Measurements from ENCODE around the gene TWF2. TPM values are rescaled to one million over a fixed set of nuclear protein-coding genes. Genes with fewer than 3 reads are reported as not detected.

The TWF2 gene
- total and polyA plus RNA-seq, 9 of the 15 experiments (the other 6 are each of a cell fraction or from before 2014, with no cell fraction given): 0.11 to 61.9 (median 29.7) TPM

GRCh38 chr3:52210550-52211046 is 28.4 kb downstream of the TWF2 start (continued):
- TF ChIP-seq, protein P1, sequence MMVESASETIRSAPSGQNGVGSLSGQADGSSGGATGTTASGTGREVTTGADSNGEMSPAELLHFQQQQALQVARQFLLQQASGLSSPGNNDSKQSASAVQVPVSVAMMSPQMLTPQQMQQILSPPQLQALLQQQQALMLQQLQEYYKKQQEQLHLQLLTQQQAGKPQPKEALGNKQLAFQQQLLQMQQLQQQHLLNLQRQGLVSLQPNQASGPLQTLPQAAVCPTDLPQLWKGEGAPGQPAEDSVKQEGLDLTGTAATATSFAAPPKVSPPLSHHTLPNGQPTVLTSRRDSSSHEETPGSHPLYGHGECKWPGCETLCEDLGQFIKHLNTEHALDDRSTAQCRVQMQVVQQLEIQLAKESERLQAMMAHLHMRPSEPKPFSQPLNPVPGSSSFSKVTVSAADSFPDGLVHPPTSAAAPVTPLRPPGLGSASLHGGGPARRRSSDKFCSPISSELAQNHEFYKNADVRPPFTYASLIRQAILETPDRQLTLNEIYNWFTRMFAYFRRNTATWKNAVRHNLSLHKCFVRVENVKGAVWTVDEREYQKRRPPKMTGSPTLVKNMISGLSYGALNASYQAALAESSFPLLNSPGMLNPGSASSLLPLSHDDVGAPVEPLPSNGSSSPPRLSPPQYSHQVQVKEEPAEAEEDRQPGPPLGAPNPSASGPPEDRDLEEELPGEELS (CRISPR knock-in tag; IDR thresholded peaks at IDR 0.05; ENCODE audit: borderline replicate concordance): no peak
- no peak for TF ChIP-seq CHD2 (IDR thresholded peaks at IDR 0.05; ENCODE audit: low read depth, low read length)
- TF ChIP-seq ZFP1 (CRISPR knock-in tag; IDR thresholded peaks at IDR 0.05): no peak
- TF ChIP-seq, protein P2, sequence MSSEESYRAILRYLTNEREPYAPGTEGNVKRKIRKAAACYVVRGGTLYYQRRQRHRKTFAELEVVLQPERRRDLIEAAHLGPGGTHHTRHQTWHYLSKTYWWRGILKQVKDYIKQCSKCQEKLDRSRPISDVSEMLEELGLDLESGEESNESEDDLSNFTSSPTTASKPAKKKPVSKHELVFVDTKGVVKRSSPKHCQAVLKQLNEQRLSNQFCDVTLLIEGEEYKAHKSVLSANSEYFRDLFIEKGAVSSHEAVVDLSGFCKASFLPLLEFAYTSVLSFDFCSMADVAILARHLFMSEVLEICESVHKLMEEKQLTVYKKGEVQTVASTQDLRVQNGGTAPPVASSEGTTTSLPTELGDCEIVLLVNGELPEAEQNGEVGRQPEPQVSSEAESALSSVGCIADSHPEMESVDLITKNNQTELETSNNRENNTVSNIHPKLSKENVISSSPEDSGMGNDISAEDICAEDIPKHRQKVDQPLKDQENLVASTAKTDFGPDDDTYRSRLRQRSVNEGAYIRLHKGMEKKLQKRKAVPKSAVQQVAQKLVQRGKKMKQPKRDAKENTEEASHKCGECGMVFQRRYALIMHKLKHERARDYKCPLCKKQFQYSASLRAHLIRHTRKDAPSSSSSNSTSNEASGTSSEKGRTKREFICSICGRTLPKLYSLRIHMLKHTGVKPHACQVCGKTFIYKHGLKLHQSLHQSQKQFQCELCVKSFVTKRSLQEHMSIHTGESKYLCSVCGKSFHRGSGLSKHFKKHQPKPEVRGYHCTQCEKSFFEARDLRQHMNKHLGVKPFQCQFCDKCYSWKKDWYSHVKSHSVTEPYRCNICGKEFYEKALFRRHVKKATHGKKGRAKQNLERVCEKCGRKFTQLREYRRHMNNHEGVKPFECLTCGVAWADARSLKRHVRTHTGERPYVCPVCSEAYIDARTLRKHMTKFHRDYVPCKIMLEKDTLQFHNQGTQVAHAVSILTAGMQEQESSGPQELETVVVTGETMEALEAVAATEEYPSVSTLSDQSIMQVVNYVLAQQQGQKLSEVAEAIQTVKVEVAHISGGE (CRISPR knock-in tag; IDR thresholded peaks at IDR 0.05): no peak
- TF ChIP-seq, protein P3, sequence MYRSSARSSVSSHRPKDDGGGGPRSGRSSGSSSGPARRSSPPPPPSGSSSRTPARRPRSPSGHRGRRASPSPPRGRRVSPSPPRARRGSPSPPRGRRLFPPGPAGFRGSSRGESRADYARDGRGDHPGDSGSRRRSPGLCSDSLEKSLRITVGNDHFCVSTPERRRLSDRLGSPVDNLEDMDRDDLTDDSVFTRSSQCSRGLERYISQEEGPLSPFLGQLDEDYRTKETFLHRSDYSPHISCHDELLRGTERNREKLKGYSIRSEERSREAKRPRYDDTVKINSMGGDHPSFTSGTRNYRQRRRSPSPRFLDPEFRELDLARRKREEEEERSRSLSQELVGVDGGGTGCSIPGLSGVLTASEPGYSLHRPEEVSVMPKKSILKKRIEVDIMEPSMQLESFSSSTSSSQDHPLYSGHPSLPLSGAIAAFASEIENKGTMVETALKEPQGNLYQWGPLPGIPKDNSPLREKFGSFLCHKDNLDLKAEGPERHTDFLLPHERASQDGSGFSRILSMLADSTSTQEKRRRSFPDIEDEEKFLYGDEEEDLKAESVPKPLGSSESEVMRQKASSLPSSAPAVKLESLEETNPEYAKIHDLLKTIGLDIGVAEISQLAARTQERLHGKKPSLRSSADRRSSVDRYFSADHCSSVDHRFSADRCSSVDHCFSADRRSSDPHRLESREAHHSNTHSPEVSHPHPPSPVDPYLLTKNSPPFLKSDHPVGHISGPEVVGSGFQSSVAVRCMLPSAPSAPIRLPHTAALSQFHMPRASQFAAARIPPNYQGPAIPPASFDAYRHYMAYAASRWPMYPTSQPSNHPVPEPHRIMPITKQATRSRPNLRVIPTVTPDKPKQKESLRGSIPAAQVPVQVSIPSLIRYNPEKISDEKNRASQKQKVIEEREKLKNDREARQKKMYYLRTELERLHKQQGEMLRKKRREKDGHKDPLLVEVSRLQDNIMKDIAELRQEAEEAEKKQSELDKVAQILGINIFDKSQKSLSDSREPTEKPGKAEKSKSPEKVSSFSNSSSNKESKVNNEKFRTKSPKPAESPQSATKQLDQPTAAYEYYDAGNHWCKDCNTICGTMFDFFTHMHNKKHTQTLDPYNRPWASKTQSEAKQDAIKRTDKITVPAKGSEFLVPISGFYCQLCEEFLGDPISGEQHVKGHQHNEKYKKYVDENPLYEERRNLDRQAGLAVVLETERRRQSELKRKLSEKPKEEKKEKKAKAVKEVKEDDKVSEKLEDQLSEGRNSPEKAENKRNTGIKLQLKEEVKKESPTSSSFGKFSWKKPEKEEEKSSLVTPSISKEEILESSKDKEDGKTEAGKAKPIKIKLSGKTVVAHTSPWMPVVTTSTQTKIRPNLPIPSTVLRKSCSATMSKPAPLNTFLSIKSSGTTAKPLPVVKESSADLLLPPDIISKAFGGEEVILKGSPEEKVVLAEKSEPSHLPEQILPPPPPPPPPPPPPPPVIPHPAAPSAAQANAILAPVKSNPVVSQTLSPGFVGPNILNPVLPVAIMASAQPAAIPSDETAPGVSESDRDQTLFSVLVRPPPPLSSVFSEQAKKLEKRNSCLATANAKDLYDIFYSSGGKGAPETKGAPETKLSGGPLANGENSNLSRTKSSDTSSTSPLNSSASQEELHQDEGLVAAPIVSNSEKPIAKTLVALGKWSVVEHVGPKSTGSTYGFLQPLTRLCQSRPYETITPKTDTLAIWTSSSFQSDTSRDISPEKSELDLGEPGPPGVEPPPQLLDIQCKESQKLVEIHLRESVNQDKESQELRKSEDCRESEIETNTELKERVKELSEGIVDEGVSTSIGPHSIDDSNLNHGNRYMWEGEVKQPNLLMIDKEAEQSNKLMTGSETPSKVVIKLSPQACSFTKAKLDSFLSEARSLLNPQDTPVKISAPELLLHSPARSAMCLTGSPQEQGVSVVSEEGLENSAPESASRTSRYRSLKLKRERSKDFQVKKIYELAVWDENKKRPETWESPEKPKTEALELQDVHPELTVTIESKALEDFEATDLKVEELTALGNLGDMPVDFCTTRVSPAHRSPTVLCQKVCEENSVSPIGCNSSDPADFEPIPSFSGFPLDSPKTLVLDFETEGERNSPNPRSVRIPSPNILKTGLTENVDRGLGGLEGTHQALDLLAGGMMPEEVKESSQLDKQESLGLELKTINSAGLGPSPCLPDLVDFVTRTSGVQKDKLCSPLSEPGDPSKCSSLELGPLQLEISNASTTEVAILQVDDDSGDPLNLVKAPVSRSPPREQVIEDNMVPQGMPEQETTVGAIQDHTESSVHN (IDR thresholded peaks at IDR 0.05; ENCODE audit: borderline replicate concordance in 1 of 2, low read depth in 1 of 2): peak in 1 of 2 experiments; percentile 41; a peak in 1 of 4 replicates
- TF ChIP-seq ARID2 (IDR thresholded peaks at IDR 0.05): no peak
- no peak for TF ChIP-seq MAFG (tag; conservative IDR thresholded peaks at IDR 0.05)
- TF ChIP-seq SP2 (IDR thresholded peaks at IDR 0.05; ENCODE audit: extremely low read depth, low read depth, low read length, poor library complexity, severe bottlenecking): no peak
- no peak for TF ChIP-seq ZNF408 (CRISPR knock-in tag; IDR thresholded peaks at IDR 0.05; ENCODE audit: low read depth)
- TF ChIP-seq, protein P4, sequence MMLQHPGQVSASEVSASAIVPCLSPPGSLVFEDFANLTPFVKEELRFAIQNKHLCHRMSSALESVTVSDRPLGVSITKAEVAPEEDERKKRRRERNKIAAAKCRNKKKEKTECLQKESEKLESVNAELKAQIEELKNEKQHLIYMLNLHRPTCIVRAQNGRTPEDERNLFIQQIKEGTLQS (IDR thresholded peaks at IDR 0.05): peak; percentile 92
- TF ChIP-seq, protein P4 (CRISPR knock-in tag; conservative IDR thresholded peaks at IDR 0.05): no peak

Measured in K562 (cell line).